Measurements from ENCODE around the gene ATF6.

Gene ATF6

DNA sequence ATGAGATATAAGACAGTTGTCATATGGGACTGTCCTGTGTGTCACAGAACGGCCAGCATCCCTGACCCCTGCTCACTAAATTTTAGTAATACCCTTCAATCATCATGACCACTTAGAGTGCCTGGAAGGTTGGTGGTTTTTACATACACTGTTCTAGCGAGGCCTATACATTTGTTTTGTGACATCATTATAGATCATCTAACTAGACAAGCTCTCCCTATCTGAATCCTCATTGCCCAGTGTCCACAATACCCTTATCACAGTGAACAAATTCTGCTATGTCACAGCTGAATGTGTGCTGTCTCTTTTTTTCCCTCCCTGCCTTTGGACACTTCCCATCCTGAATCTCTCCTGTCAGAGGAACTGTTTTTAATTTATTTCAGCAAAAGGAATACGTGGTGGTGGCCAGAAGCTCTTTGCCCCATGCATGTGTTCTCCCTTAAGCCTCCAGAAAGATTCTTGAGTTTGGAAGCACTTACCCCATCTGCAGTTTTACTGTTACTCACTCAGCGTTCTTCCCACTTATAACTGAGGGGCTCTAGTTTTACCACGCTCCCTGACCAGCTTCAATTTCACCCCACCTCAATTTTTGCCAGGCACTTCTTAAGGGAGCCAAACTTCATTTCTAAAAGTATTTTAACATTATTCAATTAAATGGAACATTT, 187.3 kb downstream of the ATF6 start:
- Histone ChIP-seq H3K4me1 (ENCODE audit: control insufficient read depth in 2 of 2, insufficient read depth in 2 of 2, low read length in 2 of 2) (no peaks in the 10 kb centered on the region), H3K27ac (ENCODE audit: low read depth in 2 of 2, low read length in 2 of 2) (no peak overlapping the region), H3K9me3 (ENCODE audit: control insufficient read depth in 2 of 2, low read length in 2 of 2) (no peaks in the 10 kb centered on the region), H3K4me3 (ENCODE audit: low read length in 2 of 2) (no peak overlapping the region), H3K27me3 (ENCODE audit: control insufficient read depth in 2 of 2, insufficient read depth in 2 of 2, low read length in 2 of 2) (no peaks in the 10 kb centered on the region), H3K9ac (ENCODE audit: low read depth in 1 of 2, low read length in 2 of 2) (no peak overlapping the region), H3K36me3 (ENCODE audit: control insufficient read depth in 2 of 2, insufficient read depth in 2 of 2, low read length in 2 of 2) (peaks cover under 1% of the 10 kb centered on the region in 2 donors)

DNA sequence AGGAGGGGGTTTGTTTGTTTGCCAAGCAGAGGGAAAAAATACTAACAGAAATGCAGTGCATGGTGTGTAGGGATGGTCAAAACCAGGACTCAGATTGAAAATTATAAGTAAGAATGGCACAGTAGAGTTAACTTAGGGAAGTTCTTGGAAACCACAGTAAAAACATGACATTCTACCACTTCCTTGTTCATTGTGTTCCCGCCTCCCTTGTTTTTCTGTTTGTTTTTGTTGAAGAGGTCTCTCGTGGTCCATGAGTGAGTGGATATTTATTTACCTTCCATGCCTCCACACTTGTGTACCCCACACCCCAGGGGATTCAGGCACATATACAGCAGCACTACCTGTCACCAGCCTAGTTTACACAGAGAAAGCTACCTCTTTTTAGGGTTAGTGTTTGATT, 187.9 kb downstream of the ATF6 start:
- H3K4me3 ChIP-seq (ENCODE audit: low read length in 2 of 2), result no peak overlapping the region
- no peaks in the 10 kb centered on the region for H3K4me1 ChIP-seq (ENCODE audit: control insufficient read depth in 2 of 2, insufficient read depth in 2 of 2, low read length in 2 of 2)
- H3K9ac ChIP-seq (ENCODE audit: low read depth in 1 of 2, low read length in 2 of 2), result no peak overlapping the region
- peaks cover 7% of the 10 kb centered on the region in 2 donors for H3K36me3 ChIP-seq (ENCODE audit: control insufficient read depth in 2 of 2, insufficient read depth in 2 of 2, low read length in 2 of 2)
- H3K27ac ChIP-seq (ENCODE audit: low read depth in 2 of 2, low read length in 2 of 2), result no peak overlapping the region
- H3K27me3 ChIP-seq (ENCODE audit: control insufficient read depth in 2 of 2, insufficient read depth in 2 of 2, low read length in 2 of 2), result no peaks in the 10 kb centered on the region
- H3K9me3 ChIP-seq (ENCODE audit: control insufficient read depth in 2 of 2, low read length in 2 of 2), result no peaks in the 10 kb centered on the region

DNA sequence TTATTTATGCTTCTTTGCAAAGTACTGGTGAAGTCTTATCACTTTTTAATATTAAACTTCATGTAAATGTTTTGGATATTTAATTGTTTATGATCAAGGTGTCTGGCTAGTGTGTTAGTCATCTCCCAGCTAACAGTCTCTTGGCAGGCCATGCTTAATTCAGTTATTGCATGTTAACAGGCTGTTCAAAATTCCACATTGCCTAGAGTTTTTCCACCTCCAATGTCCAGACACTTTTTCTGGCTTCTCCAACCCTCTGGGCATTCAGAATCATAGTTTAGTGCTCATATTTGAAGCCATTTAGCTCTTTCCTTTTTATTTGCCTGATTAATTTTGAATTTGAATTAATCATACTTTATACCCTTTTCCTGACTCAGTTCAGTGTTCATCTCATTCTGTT, 188.3 kb downstream of the ATF6 start:
- no peak overlapping the region for H3K9ac ChIP-seq (ENCODE audit: low read depth in 1 of 2, low read length in 2 of 2)
- no peak overlapping the region for H3K4me3 ChIP-seq (ENCODE audit: low read length in 2 of 2)
- H3K4me1 ChIP-seq (ENCODE audit: control insufficient read depth in 2 of 2, insufficient read depth in 2 of 2, low read length in 2 of 2), result no peaks in the 10 kb centered on the region
- H3K27me3 ChIP-seq (ENCODE audit: control insufficient read depth in 2 of 2, insufficient read depth in 2 of 2, low read length in 2 of 2), result no peaks in the 10 kb centered on the region
- H3K27ac ChIP-seq (ENCODE audit: low read depth in 2 of 2, low read length in 2 of 2), result no peak overlapping the region
- peaks cover 8% of the 10 kb centered on the region in 2 donors for H3K36me3 ChIP-seq (ENCODE audit: control insufficient read depth in 2 of 2, insufficient read depth in 2 of 2, low read length in 2 of 2)
- H3K9me3 ChIP-seq (ENCODE audit: control insufficient read depth in 2 of 2, low read length in 2 of 2), result no peaks in the 10 kb centered on the region

DNA sequence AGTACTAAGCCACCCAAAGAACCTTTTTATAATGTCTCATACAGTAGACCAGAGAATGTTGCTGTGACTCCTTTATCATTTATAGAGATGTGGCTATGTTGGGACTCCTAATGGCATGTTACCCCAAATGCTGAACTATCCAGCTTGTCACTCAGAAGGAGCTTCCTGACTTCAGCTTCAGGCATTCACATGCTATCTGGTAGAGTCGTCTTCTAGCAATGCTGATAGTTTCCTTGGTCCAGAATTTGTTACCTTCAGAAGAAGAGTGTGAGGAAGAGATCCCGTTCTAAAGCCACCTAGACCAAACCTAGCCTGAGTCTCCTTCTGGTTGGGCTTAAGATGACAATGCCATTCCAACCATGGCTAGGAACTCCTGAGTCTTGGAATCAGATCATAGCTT, 189.5 kb downstream of the ATF6 start:
- no peaks in the 10 kb centered on the region for H3K4me1 ChIP-seq (ENCODE audit: control insufficient read depth in 2 of 2, insufficient read depth in 2 of 2, low read length in 2 of 2)
- no peaks in the 10 kb centered on the region for H3K9me3 ChIP-seq (ENCODE audit: control insufficient read depth in 2 of 2, low read length in 2 of 2)
- H3K27ac ChIP-seq (ENCODE audit: low read depth in 2 of 2, low read length in 2 of 2), result no peak overlapping the region
- no peak overlapping the region for H3K9ac ChIP-seq (ENCODE audit: low read depth in 1 of 2, low read length in 2 of 2)
- peaks cover 8 to 16% of the 10 kb centered on the region in 2 donors for H3K36me3 ChIP-seq (ENCODE audit: control insufficient read depth in 2 of 2, insufficient read depth in 2 of 2, low read length in 2 of 2)
- H3K27me3 ChIP-seq (ENCODE audit: control insufficient read depth in 2 of 2, insufficient read depth in 2 of 2, low read length in 2 of 2), result no peaks in the 10 kb centered on the region
- no peak overlapping the region for H3K4me3 ChIP-seq (ENCODE audit: low read length in 2 of 2)

DNA sequence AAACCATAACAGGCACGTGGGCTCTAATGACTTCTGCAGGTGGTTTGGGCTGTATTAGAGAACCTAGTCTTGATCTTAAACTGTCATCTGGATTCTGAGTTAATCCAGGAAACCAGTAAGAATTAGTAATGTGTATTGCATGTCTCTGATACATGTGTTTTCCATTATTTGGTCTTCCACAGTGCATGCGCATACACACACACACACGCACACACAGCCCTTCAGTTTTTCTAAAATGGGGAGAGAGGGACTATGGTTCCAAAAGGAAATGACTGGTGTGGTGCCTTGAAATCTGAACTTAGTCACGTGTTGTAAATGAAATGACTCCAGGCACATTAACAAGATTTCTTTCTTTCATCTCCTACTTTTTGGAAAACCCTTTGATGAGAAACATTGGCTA, 190.0 kb downstream of the ATF6 start:
- Histone ChIP-seq H3K36me3 (ENCODE audit: control insufficient read depth in 2 of 2, insufficient read depth in 2 of 2, low read length in 2 of 2) (peaks cover 11 to 19% of the 10 kb centered on the region in 2 donors), H3K9ac (ENCODE audit: low read depth in 1 of 2, low read length in 2 of 2) (no peak overlapping the region), H3K27ac (ENCODE audit: low read depth in 2 of 2, low read length in 2 of 2) (no peak overlapping the region), H3K27me3 (ENCODE audit: control insufficient read depth in 2 of 2, insufficient read depth in 2 of 2, low read length in 2 of 2) (no peaks in the 10 kb centered on the region), H3K4me1 (ENCODE audit: control insufficient read depth in 2 of 2, insufficient read depth in 2 of 2, low read length in 2 of 2) (no peaks in the 10 kb centered on the region), H3K4me3 (ENCODE audit: low read length in 2 of 2) (no peak overlapping the region), H3K9me3 (ENCODE audit: control insufficient read depth in 2 of 2, low read length in 2 of 2) (no peaks in the 10 kb centered on the region)

DNA sequence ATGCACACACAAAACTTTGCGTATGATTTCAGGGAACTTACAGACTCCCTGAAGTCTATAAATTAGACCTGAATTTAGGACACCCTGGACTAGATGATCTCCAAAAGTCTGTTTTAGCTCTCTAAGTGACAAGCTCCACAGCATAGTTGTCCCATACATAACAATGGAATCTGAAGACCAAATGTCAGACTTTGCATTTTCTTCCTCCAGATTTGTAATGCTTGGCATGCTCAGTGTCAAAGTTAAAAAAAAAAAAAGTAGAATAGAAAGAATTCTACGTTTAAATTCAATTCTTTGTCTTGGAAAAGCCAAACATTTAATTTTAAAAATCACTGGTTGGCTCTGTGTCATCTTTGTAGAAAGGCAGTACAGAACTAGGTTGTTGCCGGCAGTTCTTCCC, 190.8 kb downstream of the ATF6 start:
- Histone ChIP-seq H3K4me3 (ENCODE audit: low read length in 2 of 2) (no peak overlapping the region), H3K36me3 (ENCODE audit: control insufficient read depth in 2 of 2, insufficient read depth in 2 of 2, low read length in 2 of 2) (peaks cover 11 to 19% of the 10 kb centered on the region in 2 donors), H3K9me3 (ENCODE audit: control insufficient read depth in 2 of 2, low read length in 2 of 2) (no peaks in the 10 kb centered on the region), H3K9ac (ENCODE audit: low read depth in 1 of 2, low read length in 2 of 2) (no peak overlapping the region), H3K27ac (ENCODE audit: low read depth in 2 of 2, low read length in 2 of 2) (no peak overlapping the region), H3K27me3 (ENCODE audit: control insufficient read depth in 2 of 2, insufficient read depth in 2 of 2, low read length in 2 of 2) (no peaks in the 10 kb centered on the region), H3K4me1 (ENCODE audit: control insufficient read depth in 2 of 2, insufficient read depth in 2 of 2, low read length in 2 of 2) (no peaks in the 10 kb centered on the region)

DNA sequence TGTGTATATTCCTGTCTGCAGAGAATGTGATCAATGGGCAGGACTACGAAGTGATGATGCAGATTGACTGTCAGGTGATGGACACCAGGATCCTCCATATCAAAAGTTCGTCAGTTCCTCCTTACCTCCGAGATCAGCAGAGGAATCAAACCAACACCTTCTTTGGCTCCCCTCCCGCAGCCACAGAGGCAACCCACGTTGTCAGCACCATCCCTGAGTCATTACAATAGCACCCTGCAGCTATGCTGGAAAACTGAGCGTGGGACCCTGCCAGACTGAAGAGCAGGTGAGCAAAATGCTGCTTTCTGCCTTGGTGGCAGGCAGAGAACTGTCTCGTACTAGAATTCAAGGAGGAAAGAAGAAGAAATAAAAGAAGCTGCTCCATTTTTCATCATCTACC, 192.3 kb downstream of the ATF6 start:
- Histone ChIP-seq H3K4me3 (ENCODE audit: low read length in 2 of 2) (no peak overlapping the region), H3K4me1 (ENCODE audit: control insufficient read depth in 2 of 2, insufficient read depth in 2 of 2, low read length in 2 of 2) (no peaks in the 10 kb centered on the region), H3K9ac (ENCODE audit: low read depth in 1 of 2, low read length in 2 of 2) (no peak overlapping the region), H3K9me3 (ENCODE audit: control insufficient read depth in 2 of 2, low read length in 2 of 2) (no peaks in the 10 kb centered on the region), H3K36me3 (ENCODE audit: control insufficient read depth in 2 of 2, insufficient read depth in 2 of 2, low read length in 2 of 2) (peaks cover 11 to 19% of the 10 kb centered on the region in 2 donors), H3K27me3 (ENCODE audit: control insufficient read depth in 2 of 2, insufficient read depth in 2 of 2, low read length in 2 of 2) (no peaks in the 10 kb centered on the region), H3K27ac (ENCODE audit: low read depth in 2 of 2, low read length in 2 of 2) (no peak overlapping the region)

DNA sequence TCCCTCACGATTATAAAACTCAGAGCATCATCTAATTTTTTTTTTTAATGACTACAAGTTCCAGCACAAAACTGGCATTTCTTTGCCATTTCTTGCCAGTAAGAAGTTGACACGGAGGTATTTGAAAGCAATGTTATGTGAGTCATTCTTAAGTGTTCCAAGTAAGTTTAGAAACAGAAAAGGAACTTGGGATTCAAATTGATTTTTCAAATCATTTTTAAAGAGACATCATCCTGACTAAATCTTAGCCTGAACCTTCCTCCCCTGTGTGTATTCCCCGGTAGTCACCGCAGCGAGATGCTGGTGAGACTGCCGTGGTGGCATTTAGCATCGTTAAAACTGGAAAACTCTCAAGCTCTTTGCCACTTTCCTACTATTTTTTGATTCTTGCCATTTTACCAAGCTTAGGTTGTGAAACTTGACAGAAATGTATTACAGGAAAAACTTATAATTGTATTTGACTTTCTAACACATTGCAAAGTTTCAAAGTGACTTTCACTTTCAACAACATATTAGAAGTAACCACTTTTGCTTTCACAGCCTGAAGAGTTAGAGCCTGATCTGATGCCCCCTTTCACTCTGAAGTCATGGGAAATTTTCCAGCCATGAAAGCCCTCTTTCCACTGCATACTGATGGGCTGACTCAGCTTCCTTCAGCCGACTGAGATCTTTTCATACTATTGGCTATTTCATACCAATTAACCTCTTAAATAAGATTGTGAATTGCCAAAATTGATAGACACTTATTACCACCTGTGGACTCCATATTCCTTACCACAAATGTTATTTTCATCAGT, 196.2 kb downstream of the ATF6 start:
- H3K36me3 ChIP-seq (ENCODE audit: control insufficient read depth in 2 of 2, insufficient read depth in 2 of 2, low read length in 2 of 2), result peaks cover 11 to 19% of the 10 kb centered on the region in 2 donors
- no peaks in the 10 kb centered on the region for H3K9me3 ChIP-seq (ENCODE audit: control insufficient read depth in 2 of 2, low read length in 2 of 2)
- no peaks in the 10 kb centered on the region for H3K27me3 ChIP-seq (ENCODE audit: control insufficient read depth in 2 of 2, insufficient read depth in 2 of 2, low read length in 2 of 2)
- H3K9ac ChIP-seq (ENCODE audit: low read depth in 1 of 2, low read length in 2 of 2), result no peak overlapping the region
- peak overlapping the region; percentile 1 to 34 for H3K27ac ChIP-seq (ENCODE audit: low read depth in 2 of 2, low read length in 2 of 2)
- H3K4me3 ChIP-seq (ENCODE audit: low read length in 2 of 2), result peak overlapping the region in 1 of 2 donors; percentile 27
- H3K4me1 ChIP-seq (ENCODE audit: control insufficient read depth in 2 of 2, insufficient read depth in 2 of 2, low read length in 2 of 2), result no peaks in the 10 kb centered on the region

DNA sequence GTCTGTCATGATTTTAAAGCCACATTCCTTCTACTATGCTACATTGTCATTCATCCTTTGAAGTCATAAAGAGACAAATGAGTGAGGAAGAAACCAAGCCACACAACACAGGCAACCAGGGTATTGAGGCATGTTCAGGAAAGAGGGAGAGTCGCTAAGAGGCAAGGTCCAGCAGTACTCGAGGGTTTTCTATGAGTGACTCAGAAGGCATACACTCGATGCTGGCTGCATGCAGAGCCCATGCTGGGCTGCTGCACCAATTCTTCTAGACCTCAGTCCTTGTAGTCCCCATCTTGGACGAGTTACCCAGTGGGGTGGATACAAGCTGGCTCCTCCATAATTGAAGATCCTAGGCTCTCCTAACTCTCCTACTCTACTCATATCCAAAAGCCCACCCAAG, 199.9 kb downstream of the ATF6 start:
- Histone ChIP-seq H3K9ac (ENCODE audit: low read depth in 1 of 2, low read length in 2 of 2) (no peak overlapping the region), H3K4me3 (ENCODE audit: low read length in 2 of 2) (no peak overlapping the region), H3K9me3 (ENCODE audit: control insufficient read depth in 2 of 2, low read length in 2 of 2) (no peaks in the 10 kb centered on the region), H3K27me3 (ENCODE audit: control insufficient read depth in 2 of 2, insufficient read depth in 2 of 2, low read length in 2 of 2) (no peaks in the 10 kb centered on the region), H3K4me1 (ENCODE audit: control insufficient read depth in 2 of 2, insufficient read depth in 2 of 2, low read length in 2 of 2) (no peaks in the 10 kb centered on the region), H3K36me3 (ENCODE audit: control insufficient read depth in 2 of 2, insufficient read depth in 2 of 2, low read length in 2 of 2) (no peaks in the 10 kb centered on the region), H3K27ac (ENCODE audit: low read depth in 2 of 2, low read length in 2 of 2) (no peak overlapping the region)

DNA sequence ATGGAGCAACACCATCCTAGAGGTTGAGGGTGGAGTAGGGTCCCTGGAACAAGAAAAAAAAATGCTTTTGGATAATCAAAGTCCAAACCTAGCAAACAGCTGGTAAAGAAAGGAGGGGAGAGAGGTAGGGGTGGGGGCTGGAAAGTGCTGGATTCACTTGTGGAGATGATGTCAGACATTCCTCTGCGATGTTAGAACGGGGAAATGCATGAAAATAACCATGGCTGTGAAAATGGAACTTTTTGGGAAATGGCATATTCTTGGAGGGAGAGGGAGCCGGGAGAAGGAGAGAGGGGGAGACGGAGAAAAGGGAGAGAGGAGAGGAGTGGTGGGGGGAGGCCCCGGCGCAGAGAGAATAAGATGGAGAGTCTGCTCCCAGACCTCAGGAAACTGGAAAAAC, 203.9 kb downstream of the ATF6 start:
- H3K9ac ChIP-seq (ENCODE audit: low read depth in 1 of 2, low read length in 2 of 2), result no peak overlapping the region
- no peaks in the 10 kb centered on the region for H3K9me3 ChIP-seq (ENCODE audit: control insufficient read depth in 2 of 2, low read length in 2 of 2)
- no peaks in the 10 kb centered on the region for H3K27me3 ChIP-seq (ENCODE audit: control insufficient read depth in 2 of 2, insufficient read depth in 2 of 2, low read length in 2 of 2)
- no peak overlapping the region for H3K27ac ChIP-seq (ENCODE audit: low read depth in 2 of 2, low read length in 2 of 2)
- H3K4me1 ChIP-seq (ENCODE audit: control insufficient read depth in 2 of 2, insufficient read depth in 2 of 2, low read length in 2 of 2), result peaks cover 0 to 2% of the 10 kb centered on the region in 2 donors
- no peak overlapping the region for H3K4me3 ChIP-seq (ENCODE audit: low read length in 2 of 2)
- no peaks in the 10 kb centered on the region for H3K36me3 ChIP-seq (ENCODE audit: control insufficient read depth in 2 of 2, insufficient read depth in 2 of 2, low read length in 2 of 2)
